ENCODE data around the gene FBXO33.

GRCh38 chr14:39426605-39427004 is 5.6 kb downstream of the FBXO33 start:
- TF ChIP-seq POLR2A (IDR thresholded peaks at IDR 0.05) (no peak), EP300 (IDR thresholded peaks at IDR 0.05) (no peak), CTCF (IDR thresholded peaks at IDR 0.05) (peak in 2 of 6 experiments; percentile 12 to 25)
